ENCODE results near the gene NXT2. TPM values are rescaled to one million over a fixed set of nuclear protein-coding genes. Genes with fewer than 3 reads are reported as not detected.
"Not testable (repeated sequence)": the region's sequence is repeated elsewhere in the genome, so short reads cannot be mapped to it uniquely, and the experiment has no call there.

Gene NXT2
- polyA plus RNA-seq, 2 donors: 3.2 to 6.8 TPM

DNA sequence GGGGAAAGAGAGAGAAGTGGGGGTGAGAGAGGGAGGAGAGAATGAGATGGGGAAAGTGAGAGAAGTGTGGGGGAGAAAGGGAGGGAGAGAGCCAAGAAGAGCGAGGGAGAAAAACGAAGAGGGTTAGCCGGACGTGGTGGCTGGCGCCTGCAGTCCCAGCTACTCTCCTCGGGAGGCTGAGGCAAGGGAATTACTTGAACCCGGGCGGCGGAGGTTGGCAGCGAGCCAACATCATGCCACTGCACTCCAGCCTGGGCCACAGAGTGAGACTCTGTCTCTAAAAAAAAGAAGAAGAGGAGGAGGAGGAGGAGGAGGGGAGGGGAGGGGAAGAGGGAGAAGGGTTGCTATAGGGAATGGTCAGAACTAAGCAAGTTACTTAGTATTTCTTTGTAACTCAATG lies 1.7 kb upstream of the NXT2 start:
- H3K27ac ChIP-seq (ENCODE audit: low read depth in 2 of 2, low read length in 1 of 2): no peak overlapping the region
- H3K9me3 ChIP-seq (ENCODE audit: control insufficient read depth in 2 of 2, insufficient read depth in 1 of 2, low read depth in 1 of 2, low read length in 1 of 2): no peaks in the 10 kb centered on the region
- H3K4me3 ChIP-seq (ENCODE audit: low read depth in 1 of 2, low read length in 2 of 2): no peak overlapping the region
- no peaks in the 10 kb centered on the region for H3K4me1 ChIP-seq (ENCODE audit: control insufficient read depth in 2 of 2, insufficient read depth in 2 of 2, low read length in 1 of 2)
- no peaks in the 10 kb centered on the region for H3K27me3 ChIP-seq (ENCODE audit: control insufficient read depth in 1 of 2, insufficient read depth in 2 of 2, low read length in 2 of 2)
- 80 to 81% methylated on average over 10 of the region's 10 CpGs for WGBS, 2 donors
- H3K36me3 ChIP-seq (ENCODE audit: control insufficient read depth in 2 of 2, insufficient read depth in 2 of 2, low read length in 1 of 2): no peaks in the 10 kb centered on the region

DNA sequence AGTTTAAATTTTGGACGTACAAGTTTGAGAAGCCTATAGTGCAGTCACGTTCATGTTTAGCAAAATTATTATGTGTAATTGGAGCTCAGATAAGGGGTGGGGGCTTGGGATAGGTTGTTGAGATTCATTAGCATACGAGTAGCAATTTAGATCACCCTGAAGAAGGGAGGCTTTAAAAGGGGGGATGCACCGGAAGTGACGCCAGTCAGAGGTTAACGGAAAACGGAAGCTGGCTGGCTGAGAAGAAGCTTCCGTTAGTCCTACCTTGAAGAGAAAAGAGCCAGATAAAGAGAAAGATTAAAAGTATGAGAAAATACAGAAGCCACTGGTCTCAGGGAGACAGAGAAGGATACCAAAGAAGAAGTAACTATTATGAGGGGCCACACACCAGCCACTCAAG lies 1.1 kb upstream of the NXT2 start:
- H3K4me3 ChIP-seq (ENCODE audit: low read depth in 1 of 2, low read length in 2 of 2): no peak overlapping the region
- H3K27me3 ChIP-seq (ENCODE audit: control insufficient read depth in 1 of 2, insufficient read depth in 2 of 2, low read length in 2 of 2): no peaks in the 10 kb centered on the region
- H3K4me1 ChIP-seq (ENCODE audit: control insufficient read depth in 2 of 2, insufficient read depth in 2 of 2, low read length in 1 of 2): no peaks in the 10 kb centered on the region
- H3K27ac ChIP-seq (ENCODE audit: low read depth in 2 of 2, low read length in 1 of 2): no peak overlapping the region
- WGBS, 2 donors: 88 to 90% methylated on average over 8 of the region's 8 CpGs
- no peaks in the 10 kb centered on the region for H3K36me3 ChIP-seq (ENCODE audit: control insufficient read depth in 2 of 2, insufficient read depth in 2 of 2, low read length in 1 of 2)
- H3K9me3 ChIP-seq (ENCODE audit: control insufficient read depth in 2 of 2, insufficient read depth in 1 of 2, low read depth in 1 of 2, low read length in 1 of 2): no peaks in the 10 kb centered on the region

DNA sequence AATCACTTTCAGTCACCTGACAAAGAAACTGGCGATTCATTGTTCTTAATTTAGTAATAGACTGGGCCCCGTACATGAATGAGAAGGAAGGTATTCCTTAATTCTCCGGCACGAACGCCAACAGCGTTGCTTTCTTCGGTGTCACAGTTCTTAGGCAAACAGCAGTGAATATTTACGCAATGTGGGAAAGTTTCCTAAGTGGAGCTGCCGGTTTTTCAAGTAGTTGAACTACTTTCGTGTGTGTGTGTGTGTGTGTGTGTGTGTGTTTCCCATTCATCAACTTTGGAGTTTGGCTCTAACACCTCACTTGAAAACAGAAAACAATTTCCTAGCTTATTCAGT lies 651 bp downstream of the NXT2 start:
- Histone ChIP-seq H3K4me3 (ENCODE audit: low read depth in 1 of 2, low read length in 2 of 2) (peak overlapping the region; percentile 48 to 83), H3K27me3 (ENCODE audit: control insufficient read depth in 1 of 2, insufficient read depth in 2 of 2, low read length in 2 of 2) (no peaks in the 10 kb centered on the region), H3K36me3 (ENCODE audit: control insufficient read depth in 2 of 2, insufficient read depth in 2 of 2, low read length in 1 of 2) (no peaks in the 10 kb centered on the region), H3K27ac (ENCODE audit: low read depth in 2 of 2, low read length in 1 of 2) (peak overlapping the region; percentile 97 to 98), H3K4me1 (ENCODE audit: control insufficient read depth in 2 of 2, insufficient read depth in 2 of 2, low read length in 1 of 2) (no peaks in the 10 kb centered on the region), H3K9me3 (ENCODE audit: control insufficient read depth in 2 of 2, insufficient read depth in 1 of 2, low read depth in 1 of 2, low read length in 1 of 2) (no peaks in the 10 kb centered on the region)
- WGBS, 2 donors: 0 to 32% methylated on average over 10 of the region's 10 CpGs

DNA sequence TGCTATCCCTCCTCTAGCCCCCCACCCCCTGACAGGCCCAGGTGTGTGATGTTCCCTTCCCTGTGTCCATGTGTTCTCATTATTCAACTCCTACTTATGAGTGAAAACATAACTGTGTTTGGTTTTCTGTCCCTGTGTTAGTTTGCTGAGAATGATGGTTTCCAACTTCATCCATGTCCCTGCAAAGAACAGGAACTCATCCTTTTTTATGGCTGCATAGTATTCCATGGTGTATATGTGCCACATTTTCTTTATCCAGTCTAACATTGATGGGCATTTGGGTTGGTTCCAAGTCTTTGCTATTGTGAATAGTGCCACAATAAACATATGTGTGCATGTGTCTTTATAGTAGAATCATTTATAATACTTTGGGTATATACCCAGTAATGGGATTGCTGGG lies 2.4 kb downstream of the NXT2 start:
- not testable (repeated sequence) for H3K4me1 ChIP-seq (ENCODE audit: control insufficient read depth in 2 of 2, insufficient read depth in 2 of 2, low read length in 1 of 2); H3K27me3 ChIP-seq (ENCODE audit: control insufficient read depth in 1 of 2, insufficient read depth in 2 of 2, low read length in 2 of 2); H3K9me3 ChIP-seq (ENCODE audit: control insufficient read depth in 2 of 2, insufficient read depth in 1 of 2, low read depth in 1 of 2, low read length in 1 of 2); H3K27ac ChIP-seq (ENCODE audit: low read depth in 2 of 2, low read length in 1 of 2); H3K36me3 ChIP-seq (ENCODE audit: control insufficient read depth in 2 of 2, insufficient read depth in 2 of 2, low read length in 1 of 2); H3K4me3 ChIP-seq (ENCODE audit: low read depth in 1 of 2, low read length in 2 of 2)

DNA sequence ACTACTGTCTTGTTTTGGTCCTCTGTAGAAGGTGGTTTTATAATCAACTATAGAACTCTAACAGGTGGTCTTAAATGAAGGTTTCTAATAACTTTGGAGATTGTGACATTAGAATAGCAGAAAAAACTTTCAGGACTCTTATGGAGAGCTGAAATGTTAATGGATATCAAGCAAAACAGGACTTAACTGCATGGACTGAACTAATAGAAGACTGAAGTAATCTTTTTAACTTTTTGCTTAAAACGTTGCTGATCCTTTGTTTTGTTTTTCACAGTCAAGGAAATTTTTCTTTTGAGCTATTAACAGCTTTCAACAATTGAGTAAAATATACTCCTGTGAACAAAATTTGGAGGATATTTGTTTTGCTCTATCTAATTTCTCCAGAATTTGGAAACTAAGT lies 17.2 kb downstream of the NXT2 start:
- H3K27me3 ChIP-seq (ENCODE audit: control insufficient read depth in 1 of 2, insufficient read depth in 2 of 2, low read length in 2 of 2): no peaks in the 10 kb centered on the region
- 22 to 44% methylated on average over 1 of the region's 1 CpG for WGBS, 2 donors

DNA sequence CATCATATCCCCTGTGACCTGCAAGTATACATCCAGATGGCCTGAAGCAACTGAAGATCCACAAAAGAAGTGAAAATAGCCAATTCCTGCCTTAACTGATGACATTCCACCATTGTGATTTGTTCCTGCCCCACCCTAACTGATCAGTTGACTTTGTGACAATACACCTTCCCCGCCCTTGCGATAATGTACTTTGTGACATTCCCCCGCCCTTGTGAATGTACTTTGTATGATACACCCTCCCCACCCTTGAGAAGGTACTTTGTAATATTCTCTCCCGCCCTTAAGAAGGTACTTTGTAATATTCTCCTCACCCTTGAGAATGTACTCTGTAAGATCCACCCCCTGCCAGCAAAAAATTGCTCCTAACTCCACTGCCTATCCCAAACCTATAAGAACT lies 39.4 kb downstream of the NXT2 start:
- not testable (repeated sequence) for H3K27ac ChIP-seq (ENCODE audit: low read depth in 2 of 2, low read length in 1 of 2); H3K4me3 ChIP-seq (ENCODE audit: low read depth in 1 of 2, low read length in 2 of 2); H3K4me1 ChIP-seq (ENCODE audit: control insufficient read depth in 2 of 2, insufficient read depth in 2 of 2, low read length in 1 of 2); H3K9me3 ChIP-seq (ENCODE audit: control insufficient read depth in 2 of 2, insufficient read depth in 1 of 2, low read depth in 1 of 2, low read length in 1 of 2); H3K36me3 ChIP-seq (ENCODE audit: control insufficient read depth in 2 of 2, insufficient read depth in 2 of 2, low read length in 1 of 2)
- H3K27me3 ChIP-seq (ENCODE audit: control insufficient read depth in 1 of 2, insufficient read depth in 2 of 2, low read length in 2 of 2): peaks cover 0 to 12% of the 10 kb centered on the region in 2 donors
- WGBS, 2 donors: 69 to 90% methylated on average over 3 to 4 of the region's 4 CpGs

More for the DNA sequence above, 17.2 kb downstream of the NXT2 start:
- H3K27ac ChIP-seq (ENCODE audit: low read depth in 2 of 2, low read length in 1 of 2): no peak overlapping the region
- no peaks in the 10 kb centered on the region for H3K9me3 ChIP-seq (ENCODE audit: control insufficient read depth in 2 of 2, insufficient read depth in 1 of 2, low read depth in 1 of 2, low read length in 1 of 2)
- no peak overlapping the region for H3K4me3 ChIP-seq (ENCODE audit: low read depth in 1 of 2, low read length in 2 of 2)
- H3K4me1 ChIP-seq (ENCODE audit: control insufficient read depth in 2 of 2, insufficient read depth in 2 of 2, low read length in 1 of 2): no peaks in the 10 kb centered on the region
- no peaks in the 10 kb centered on the region for H3K36me3 ChIP-seq (ENCODE audit: control insufficient read depth in 2 of 2, insufficient read depth in 2 of 2, low read length in 1 of 2)

DNA sequence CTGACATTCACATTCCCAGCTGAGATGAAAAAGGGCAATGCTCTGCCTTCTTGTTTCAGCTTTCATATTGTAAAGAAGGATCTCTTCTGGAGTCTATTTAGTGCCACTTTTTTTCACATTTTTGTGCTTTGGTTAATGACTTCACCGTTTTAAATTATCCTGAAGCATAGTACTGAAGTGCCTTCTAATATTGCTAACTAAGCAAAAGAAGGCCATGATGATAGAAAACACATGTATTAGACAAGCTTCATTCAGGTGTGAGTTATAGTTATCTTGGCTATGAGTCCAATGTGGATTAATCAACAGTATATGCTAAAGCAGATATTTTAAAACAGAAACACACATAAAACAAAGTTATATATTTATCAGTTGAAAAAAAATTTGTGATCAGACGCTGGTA lies 40.4 kb downstream of the NXT2 start:
- no peaks in the 10 kb centered on the region for H3K9me3 ChIP-seq (ENCODE audit: control insufficient read depth in 2 of 2, insufficient read depth in 1 of 2, low read depth in 1 of 2, low read length in 1 of 2)
- no peaks in the 10 kb centered on the region for H3K4me1 ChIP-seq (ENCODE audit: control insufficient read depth in 2 of 2, insufficient read depth in 2 of 2, low read length in 1 of 2)
- peaks cover 0 to 12% of the 10 kb centered on the region in 2 donors for H3K27me3 ChIP-seq (ENCODE audit: control insufficient read depth in 1 of 2, insufficient read depth in 2 of 2, low read length in 2 of 2)
- H3K4me3 ChIP-seq (ENCODE audit: low read depth in 1 of 2, low read length in 2 of 2): no peak overlapping the region
- H3K27ac ChIP-seq (ENCODE audit: low read depth in 2 of 2, low read length in 1 of 2): no peak overlapping the region
- WGBS, 2 donors: 64 to 87% methylated on average over 2 of the region's 2 CpGs
- no peaks in the 10 kb centered on the region for H3K36me3 ChIP-seq (ENCODE audit: control insufficient read depth in 2 of 2, insufficient read depth in 2 of 2, low read length in 1 of 2)

DNA sequence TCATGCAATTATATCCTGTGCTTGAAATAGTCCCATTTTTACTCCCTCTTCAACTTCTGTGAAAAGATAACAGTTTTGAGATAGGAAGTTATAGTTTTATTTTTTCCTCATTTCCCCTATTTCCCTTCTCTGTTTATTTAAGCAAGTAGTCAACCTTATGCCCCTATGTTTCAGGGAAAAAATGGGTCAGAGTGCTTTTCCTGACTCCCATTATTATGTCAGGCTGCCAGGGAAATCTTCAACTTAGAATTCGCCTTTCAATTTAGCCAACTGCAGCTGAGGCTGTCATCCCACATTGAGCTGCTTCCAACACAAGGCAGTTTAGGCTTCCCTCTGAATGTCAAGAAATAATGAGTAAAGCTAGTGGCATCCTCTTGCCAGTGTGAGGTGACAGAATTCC lies 42.3 kb downstream of the NXT2 start:
- Histone ChIP-seq H3K9me3 (ENCODE audit: control insufficient read depth in 2 of 2, insufficient read depth in 1 of 2, low read depth in 1 of 2, low read length in 1 of 2) (no peaks in the 10 kb centered on the region), H3K4me1 (ENCODE audit: control insufficient read depth in 2 of 2, insufficient read depth in 2 of 2, low read length in 1 of 2) (no peaks in the 10 kb centered on the region), H3K36me3 (ENCODE audit: control insufficient read depth in 2 of 2, insufficient read depth in 2 of 2, low read length in 1 of 2) (no peaks in the 10 kb centered on the region), H3K4me3 (ENCODE audit: low read depth in 1 of 2, low read length in 2 of 2) (no peak overlapping the region), H3K27me3 (ENCODE audit: control insufficient read depth in 1 of 2, insufficient read depth in 2 of 2, low read length in 2 of 2) (peaks cover 0 to 12% of the 10 kb centered on the region in 2 donors), H3K27ac (ENCODE audit: low read depth in 2 of 2, low read length in 1 of 2) (no peak overlapping the region)
- WGBS, 2 donors: 52 to 67% methylated on average over 1 of the region's 1 CpG

DNA sequence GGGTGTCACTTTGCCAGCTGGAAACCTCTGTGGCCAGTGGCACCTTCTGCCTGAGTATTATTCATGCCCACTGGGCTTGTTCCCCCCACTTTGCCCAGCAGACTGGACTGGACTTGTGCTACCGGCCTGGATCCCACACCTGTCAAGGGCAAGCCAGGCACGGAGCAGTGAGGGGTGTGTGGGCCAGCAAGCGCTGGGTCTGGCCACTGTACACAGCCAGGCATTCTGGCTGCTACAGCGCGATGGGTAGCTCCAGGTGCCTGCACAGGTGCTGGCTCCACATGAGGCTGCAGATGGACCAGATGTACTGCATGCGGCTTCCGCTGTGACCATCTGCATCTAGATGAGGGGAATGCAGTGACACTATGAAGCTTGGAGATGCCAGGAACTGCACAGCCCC lies 48.8 kb downstream of the NXT2 start:
- no peaks in the 10 kb centered on the region for H3K36me3 ChIP-seq (ENCODE audit: control insufficient read depth in 2 of 2, insufficient read depth in 2 of 2, low read length in 1 of 2)
- no peak overlapping the region for H3K4me3 ChIP-seq (ENCODE audit: low read depth in 1 of 2, low read length in 2 of 2)
- WGBS, 2 donors: 88 to 91% methylated on average over 7 of the region's 7 CpGs
- H3K4me1 ChIP-seq (ENCODE audit: control insufficient read depth in 2 of 2, insufficient read depth in 2 of 2, low read length in 1 of 2): no peaks in the 10 kb centered on the region
- H3K27ac ChIP-seq (ENCODE audit: low read depth in 2 of 2, low read length in 1 of 2): no peak overlapping the region
- H3K27me3 ChIP-seq (ENCODE audit: control insufficient read depth in 1 of 2, insufficient read depth in 2 of 2, low read length in 2 of 2): no peaks in the 10 kb centered on the region
- H3K9me3 ChIP-seq (ENCODE audit: control insufficient read depth in 2 of 2, insufficient read depth in 1 of 2, low read depth in 1 of 2, low read length in 1 of 2): no peaks in the 10 kb centered on the region

DNA sequence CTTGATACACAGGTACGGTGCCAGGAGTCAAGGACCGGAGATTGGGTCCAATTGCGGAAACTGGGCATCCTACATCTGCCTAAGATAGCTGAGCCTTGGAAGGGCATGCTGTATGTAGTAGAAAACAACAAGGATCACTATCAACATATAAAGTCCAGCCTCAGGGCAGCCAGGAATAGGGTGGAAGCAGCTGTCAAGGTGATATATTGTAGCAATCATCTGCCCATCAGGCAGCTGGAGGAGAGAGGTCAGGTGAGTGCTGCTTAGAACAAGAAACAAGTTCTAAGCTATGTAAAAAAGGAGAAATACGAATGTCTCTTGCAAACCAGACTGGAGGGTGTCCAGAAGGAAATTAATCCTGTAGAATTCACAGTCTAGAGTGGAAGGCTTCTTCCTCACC lies 53.5 kb downstream of the NXT2 start:
- no peaks in the 10 kb centered on the region for H3K27me3 ChIP-seq (ENCODE audit: control insufficient read depth in 1 of 2, insufficient read depth in 2 of 2, low read length in 2 of 2)
- no peak overlapping the region for H3K27ac ChIP-seq (ENCODE audit: low read depth in 2 of 2, low read length in 1 of 2)
- no peaks in the 10 kb centered on the region for H3K4me1 ChIP-seq (ENCODE audit: control insufficient read depth in 2 of 2, insufficient read depth in 2 of 2, low read length in 1 of 2)
- no peak overlapping the region for H3K4me3 ChIP-seq (ENCODE audit: low read depth in 1 of 2, low read length in 2 of 2)
- no peaks in the 10 kb centered on the region for H3K36me3 ChIP-seq (ENCODE audit: control insufficient read depth in 2 of 2, insufficient read depth in 2 of 2, low read length in 1 of 2)
- WGBS, 2 donors: 59 to 68% methylated on average over 4 of the region's 4 CpGs
- no peaks in the 10 kb centered on the region for H3K9me3 ChIP-seq (ENCODE audit: control insufficient read depth in 2 of 2, insufficient read depth in 1 of 2, low read depth in 1 of 2, low read length in 1 of 2)
